22Rv1 (cell line): Measurements from ENCODE around the gene CLCN2.

Source experiments
- H3K27ac ChIP-seq: fragments of 450-650 bp; 2 replicates; pipeline ENCODE4 v1.5.1; 2017
- CTCF ChIP-seq: fragments of 450-650 bp; IDR thresholded peaks from 2 replicates; pipeline ENCODE4 v1.5.1; 2017; ENCODE audit warnings: mild to moderate bottlenecking
- ZFX ChIP-seq: fragments of 450-650 bp; IDR thresholded peaks from 2 replicates; pipeline ENCODE4 v1.6.1; 2017; ENCODE audit warnings: antibody characterized with exemption, borderline replicate concordance

The CLCN2 gene

GRCh38 chr3:184380185-184380626 is 18.8 kb upstream of the CLCN2 start:
- no peak overlapping the region for H3K27ac ChIP-seq
- no peak for TF ChIP-seq CTCF
- TF ChIP-seq ZFX, result no peak

DNA sequence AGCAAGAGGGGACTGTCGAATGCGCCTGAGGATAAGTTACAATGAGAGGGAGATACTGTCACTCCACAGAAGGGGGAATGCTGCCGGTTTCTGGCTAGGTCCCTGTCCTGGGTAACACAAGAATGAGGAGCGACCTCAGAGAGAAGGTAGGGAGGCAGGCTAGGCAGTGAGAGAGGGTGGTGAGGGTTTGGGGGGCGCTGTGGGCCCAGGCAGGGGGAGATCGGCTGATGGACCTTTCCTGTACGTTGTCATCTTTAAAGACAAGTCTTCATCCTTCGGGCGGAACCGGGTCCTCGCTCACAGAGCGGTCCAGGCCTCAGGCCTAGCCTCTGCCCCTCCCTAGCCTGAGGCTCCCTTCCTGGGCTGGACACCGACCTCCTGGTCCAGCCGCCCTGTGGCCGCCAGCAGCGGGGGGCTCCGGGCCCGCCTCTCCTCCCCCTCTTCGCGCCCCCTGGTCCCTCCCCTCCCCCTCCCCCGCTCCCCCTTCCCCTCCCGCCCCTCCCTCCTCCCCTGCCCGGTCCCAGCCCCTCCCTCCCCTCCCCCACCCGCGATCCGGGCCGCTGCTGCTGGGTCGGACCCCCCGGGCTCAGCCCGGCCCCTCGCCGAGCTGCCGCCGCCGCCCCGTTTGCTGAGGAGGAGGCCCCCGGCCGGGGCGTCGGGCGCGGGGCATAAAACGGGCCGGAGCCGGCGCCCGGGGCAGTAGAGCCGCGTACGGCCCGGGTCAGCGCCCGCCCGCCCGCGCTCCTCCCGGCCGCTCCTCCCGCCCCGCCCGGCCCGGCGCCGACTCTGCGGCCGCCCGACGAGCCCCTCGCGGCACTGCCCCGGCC is 18.2 kb upstream of the CLCN2 start, which contains the start of gene CHRD:
TSS of gene CHRD (plus strand) at position 697 of the 827 bp plus-strand sequence. CDS start 265 bp downstream, outside the sequence.
- TF ChIP-seq CTCF (no peak), ZFX (no peak)
- no peak within 1 kb of the TSS for H3K27ac ChIP-seq

DNA sequence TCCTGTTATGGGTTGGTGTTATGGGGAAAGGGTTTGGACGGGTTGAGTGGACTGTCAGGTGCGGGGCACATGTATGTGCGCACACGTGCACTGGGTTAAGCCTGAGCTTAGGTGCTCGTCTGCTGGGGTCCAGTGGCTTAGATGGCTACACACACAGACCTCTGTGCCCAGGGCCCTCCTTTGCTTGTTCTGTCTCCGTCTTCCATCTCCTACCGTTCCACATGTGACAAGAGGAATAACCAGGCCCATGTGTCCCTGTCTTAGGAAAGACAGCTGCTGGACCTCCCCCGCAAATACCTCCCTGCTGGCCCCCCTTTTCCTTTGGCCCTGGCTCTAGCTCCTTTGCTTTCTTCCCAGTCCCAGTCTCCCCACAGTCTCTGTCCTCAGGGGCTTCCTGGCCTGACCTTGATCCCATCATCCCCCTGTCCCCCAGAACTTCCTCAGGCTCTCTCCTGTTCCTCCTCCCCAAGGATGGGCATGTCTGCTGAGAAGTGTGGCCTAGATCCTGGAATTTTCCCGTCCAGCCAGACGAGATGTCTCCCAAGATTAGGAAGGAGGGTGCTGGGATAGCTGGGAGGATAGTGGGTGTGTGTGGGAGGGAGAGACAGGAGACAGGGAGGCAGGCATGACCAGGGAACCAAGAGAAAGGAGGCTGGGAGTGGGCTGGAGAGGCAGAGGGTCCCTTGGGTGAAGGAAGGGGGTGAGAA is 17.4 kb upstream of the CLCN2 start:
- TF ChIP-seq ZFX (no peak), CTCF (no peak)
- H3K27ac ChIP-seq, result no peak overlapping the region

GRCh38 chr3:184377882-184378445 is 16.6 kb upstream of the CLCN2 start, which contains the start of gene THPO:
THPO (minus strand) TSS chr3:184378207; CDS start chr3:184376259, 1,948 bp downstream.
- no peak within 1 kb of the TSS for H3K27ac ChIP-seq

DNA sequence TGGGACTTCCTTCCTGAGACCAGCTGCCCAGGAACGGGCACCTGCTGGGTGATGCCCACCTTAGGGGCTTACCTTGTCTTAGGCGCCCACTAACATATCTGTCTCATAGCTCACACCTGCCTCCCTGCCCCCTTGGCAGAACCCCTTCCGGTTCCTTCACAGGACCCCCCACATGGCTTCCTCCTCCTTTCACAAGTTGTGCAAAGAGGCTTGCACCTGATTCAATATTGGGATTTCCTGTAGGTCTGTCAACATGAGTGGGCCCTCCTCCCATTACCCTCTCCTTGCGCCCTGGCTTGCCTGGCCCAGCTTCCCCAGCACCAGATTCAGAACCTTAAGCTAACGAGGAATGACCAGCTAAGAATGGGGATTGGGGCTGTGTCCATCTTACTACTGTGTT is 16.0 kb upstream of the CLCN2 start:
- H3K27ac ChIP-seq, result no peak overlapping the region

More at GRCh38 chr3:184377882-184378445, 16.6 kb upstream of the CLCN2 start, which contains the start of gene THPO:
- TF ChIP-seq ZFX (no peak), CTCF (no peak)

GRCh38 chr3:184375747-184376461 is 14.5 kb upstream of the CLCN2 start:
- TF ChIP-seq CTCF, result no peak
- TF ChIP-seq ZFX, result no peak

More for the DNA sequence above, 16.0 kb upstream of the CLCN2 start:
- TF ChIP-seq CTCF (no peak), ZFX (no peak)

More at GRCh38 chr3:184375747-184376461, 14.5 kb upstream of the CLCN2 start:
- no peak overlapping the region for H3K27ac ChIP-seq
